Calu3 (cell line): ENCODE results near the gene GRHL1. TPM values are rescaled to one million over a fixed set of nuclear protein-coding genes. Genes with fewer than 3 reads are reported as not detected.
A peak's percentile ranks its signal among the peaks of the same experiment; 100 is the strongest.

Experiments
- BruUV-seq: library from RNA; stranded (reverse); fragments of 400-500 nt; replicated peaks from 2 replicates; lab custom pipeline; 2021; lab: Mats Ljungman, UMichigan
- CTCF ChIA-PET: fragments of 300-600 bp; sonication (Branson Sonifier 250); formaldehyde crosslinking; loops from one replicate; lab custom pipeline; 2022; ENCODE audit warnings: antibody characterized with exemption; lab: Charles Lee
- DNase-seq: peaks from one replicate; pipeline ENCODE4 v3.0.0; 2022
- H3K27ac Mint-ChIP-seq: one replicate; pipeline ENCODE4 v1.8.0; 2022; ENCODE audit warnings: mixed read lengths; ENCODE audit not compliant: unreplicated experiment
- H3K27me3 Mint-ChIP-seq: one replicate; pipeline ENCODE4 v1.8.0; 2022; ENCODE audit warnings: mixed read lengths; ENCODE audit not compliant: unreplicated experiment
- H3K36me3 Mint-ChIP-seq: one replicate; pipeline ENCODE4 v1.8.0; 2022; ENCODE audit warnings: mild to moderate bottlenecking, moderate library complexity, mixed read lengths; ENCODE audit not compliant: insufficient read depth, unreplicated experiment
- H3K4me1 Mint-ChIP-seq: one replicate; pipeline ENCODE4 v1.8.0; 2022; ENCODE audit warnings: mild to moderate bottlenecking, low read depth, mixed read lengths; ENCODE audit not compliant: unreplicated experiment
- H3K4me3 Mint-ChIP-seq: one replicate; pipeline ENCODE4 v1.8.0; 2022; ENCODE audit warnings: mild to moderate bottlenecking, low read depth, moderate library complexity, mixed read lengths; ENCODE audit not compliant: unreplicated experiment
- H3K9me3 Mint-ChIP-seq: one replicate; pipeline ENCODE4 v1.8.0; 2022; ENCODE audit warnings: low read depth, mixed read lengths; ENCODE audit not compliant: unreplicated experiment
- CTCF ChIP-seq: fragments of 200-600 bp; IDR thresholded peaks from one replicate; pipeline ENCODE4 v1.8.0; 2022; ENCODE audit warnings: antibody characterized with exemption; ENCODE audit not compliant: unreplicated experiment
- intact Hi-C: fragments of 100-400 bp; cut with micrococcal nuclease; formaldehyde crosslinking; loops from one replicate; pipeline ENCODE4 v1.10.0; 2022; ENCODE audit not compliant: unreplicated experiment
- total RNA-seq: library from RNA; stranded (reverse); gene quantifications from 2 replicates; pipeline ENCODE4 v1.2.3, GENCODE V29; 2022

GRHL1 gene
- total RNA-seq, 1 experiment from 2014 or later, result 11.7 TPM

- no peaks in the 10 kb centered on the region for H3K9me3 Mint-ChIP-seq
- peaks cover 31% of the 10 kb centered on the region for H3K4me1 Mint-ChIP-seq
- no TSS peak for BruUV-seq
- no peak for TF ChIP-seq CTCF
- H3K36me3 Mint-ChIP-seq, result peaks cover 29% of the 10 kb centered on the region
- H3K4me3 Mint-ChIP-seq, result no peak overlapping the region
- intact Hi-C loops, result no loop called here
- CTCF ChIA-PET, result no interaction called here
- H3K27ac Mint-ChIP-seq, result no peak overlapping the region
- peaks cover 48% of the 10 kb centered on the region for H3K27me3 Mint-ChIP-seq
- no peak for DNase-seq
Observed at GRCh38 chr2:9949239-9949991, 2.1 kb upstream of the GRHL1 start.

- intact Hi-C loops, result no loop called here
- H3K27ac Mint-ChIP-seq, result no peak overlapping the region
Observed at GRCh38 chr2:9949992-9950520, 1.4 kb upstream of the GRHL1 start.

GRCh38 chr2:9950521-9951271 lies 797 bp upstream of the GRHL1 start:
- CTCF ChIA-PET, result no interaction called here
- no peak overlapping the region for H3K27ac Mint-ChIP-seq
- peaks cover 29% of the 10 kb centered on the region for H3K36me3 Mint-ChIP-seq
- intact Hi-C loops, result no loop called here
- no peak for TF ChIP-seq CTCF
- peak; percentile 42 for DNase-seq
- BruUV-seq, result no TSS peak
- peaks cover 35% of the 10 kb centered on the region for H3K4me1 Mint-ChIP-seq
- H3K4me3 Mint-ChIP-seq, result peak overlapping the region; percentile 67
- no peaks in the 10 kb centered on the region for H3K9me3 Mint-ChIP-seq
- H3K27me3 Mint-ChIP-seq, result peaks cover 36% of the 10 kb centered on the region

More at GRCh38 chr2:9949992-9950520, 1.4 kb upstream of the GRHL1 start:
- peaks cover 41% of the 10 kb centered on the region for H3K27me3 Mint-ChIP-seq
- peak overlapping the region; percentile 67 for H3K4me3 Mint-ChIP-seq
- no peak for TF ChIP-seq CTCF
- DNase-seq, result no peak
- H3K4me1 Mint-ChIP-seq, result peaks cover 35% of the 10 kb centered on the region
- H3K36me3 Mint-ChIP-seq, result peaks cover 29% of the 10 kb centered on the region
- no TSS peak for BruUV-seq
- H3K9me3 Mint-ChIP-seq, result no peaks in the 10 kb centered on the region
- CTCF ChIA-PET, result no interaction called here

DNA sequence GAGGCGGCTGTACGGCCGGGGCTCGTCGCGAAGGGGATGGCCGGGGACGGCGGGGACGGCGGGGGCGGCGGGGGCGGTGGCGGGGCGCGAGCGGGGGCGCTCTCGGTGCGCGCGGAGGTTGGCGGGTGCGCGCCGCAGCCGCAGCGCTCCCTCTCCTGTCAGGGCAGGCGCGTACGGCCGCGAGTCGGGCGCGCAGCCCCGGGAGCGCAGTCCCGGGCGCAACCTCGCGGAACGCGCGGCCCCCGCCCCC lies 296 bp upstream of the GRHL1 start:
- TF ChIP-seq CTCF, result no peak
- intact Hi-C loops, result no loop called here
- no peak for DNase-seq
- no TSS peak for BruUV-seq
- H3K9me3 Mint-ChIP-seq, result no peaks in the 10 kb centered on the region
- H3K4me3 Mint-ChIP-seq, result peak overlapping the region; percentile 67
- H3K27me3 Mint-ChIP-seq, result peaks cover 31% of the 10 kb centered on the region
- H3K36me3 Mint-ChIP-seq, result peaks cover 29% of the 10 kb centered on the region
- H3K27ac Mint-ChIP-seq, result no peak overlapping the region
- CTCF ChIA-PET, result no interaction called here
- H3K4me1 Mint-ChIP-seq, result peaks cover 35% of the 10 kb centered on the region
